IPS-11a (cell line): ENCODE results near the gene ACSS2.

Experiments used
- H3K4me3 ChIP-seq: one replicate; pipeline ENCODE4 v1.5.1; 2013; ENCODE audit warnings: low read depth, low read length, control low read depth

The ACSS2 gene

DNA sequence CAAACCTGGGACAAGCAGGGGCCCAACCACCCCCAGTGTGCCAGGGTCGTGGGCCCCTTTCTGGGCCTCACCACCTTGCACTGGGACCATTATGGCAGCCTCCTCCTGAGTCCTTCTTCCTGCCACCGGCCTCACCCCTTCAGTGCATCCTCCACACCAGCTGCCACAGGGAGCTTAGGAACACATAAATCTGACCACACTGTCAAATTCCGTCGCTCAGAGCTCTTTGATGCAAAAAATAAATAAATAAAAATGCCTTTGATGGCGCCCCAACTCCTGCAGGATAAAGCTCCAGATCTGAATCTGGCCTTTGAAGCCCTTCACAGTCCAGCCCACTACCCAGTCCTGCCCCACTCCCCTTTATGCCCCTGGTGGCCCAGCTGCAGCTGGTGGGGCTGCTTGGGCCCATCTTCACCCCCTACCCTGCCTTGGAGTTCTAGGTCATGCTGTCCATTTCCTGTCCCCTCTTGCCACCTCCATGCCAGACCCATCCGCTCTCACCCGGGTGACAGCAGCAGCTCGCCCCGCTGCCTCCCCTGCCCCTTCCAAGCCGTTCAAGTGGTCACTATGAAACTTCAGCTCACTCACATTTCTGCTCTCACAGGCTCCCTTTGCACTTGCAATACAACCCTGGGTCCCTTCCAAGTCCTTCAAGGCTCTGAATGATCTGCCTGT, 95.3 kb downstream of the ACSS2 start:
- no peak overlapping the region for H3K4me3 ChIP-seq

DNA sequence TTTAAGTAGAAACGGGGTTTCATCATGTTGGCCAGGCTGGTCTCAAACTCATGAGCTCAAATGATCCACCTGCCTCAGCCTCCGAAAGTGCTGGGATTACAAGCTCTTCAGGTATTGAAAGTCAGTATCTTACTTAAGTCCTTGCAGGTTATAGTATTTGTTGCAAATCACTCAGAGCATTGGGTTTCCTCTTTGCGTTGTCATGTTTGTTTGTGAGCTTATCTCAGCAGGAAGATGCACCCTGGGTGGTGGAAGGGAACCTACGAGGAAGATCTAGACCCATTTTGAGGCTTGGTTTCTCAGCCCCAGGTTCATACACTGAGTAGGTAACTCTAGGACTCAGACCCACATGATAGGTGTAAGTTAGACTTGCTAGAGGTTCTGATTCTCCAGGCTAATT, 97.8 kb downstream of the ACSS2 start:
- H3K4me3 ChIP-seq: no peak overlapping the region

DNA sequence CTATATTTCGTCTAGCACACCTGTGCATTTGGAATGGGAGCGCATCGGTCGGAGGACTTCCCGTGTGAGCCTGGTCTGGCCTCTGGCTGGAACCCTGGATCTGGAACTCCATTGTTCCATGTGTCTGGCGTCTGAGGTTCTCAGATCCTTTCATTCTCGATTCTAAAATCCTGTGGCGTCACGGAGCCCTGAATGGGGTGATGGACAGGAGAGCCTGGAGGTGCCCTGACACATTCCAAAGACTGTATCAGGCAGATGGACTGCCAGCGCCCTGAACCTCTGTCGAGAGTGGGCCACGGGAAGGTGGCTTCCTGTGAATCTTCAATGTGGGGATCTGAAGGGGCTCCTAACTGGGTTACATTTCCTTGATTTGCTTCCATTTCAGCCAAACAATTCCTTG, 99.9 kb downstream of the ACSS2 start:
- H3K4me3 ChIP-seq: no peak overlapping the region
